Measurements from ENCODE around the gene NUAK2. TPM values are rescaled to one million over a fixed set of nuclear protein-coding genes. Genes with fewer than 3 reads are reported as not detected.

NUAK2 gene
- total and polyA plus RNA-seq, 2 of the 8 experiments (the other 6 are each of a cell fraction or from before 2014, with no cell fraction given): 9.4 to 12.9 TPM

DNA sequence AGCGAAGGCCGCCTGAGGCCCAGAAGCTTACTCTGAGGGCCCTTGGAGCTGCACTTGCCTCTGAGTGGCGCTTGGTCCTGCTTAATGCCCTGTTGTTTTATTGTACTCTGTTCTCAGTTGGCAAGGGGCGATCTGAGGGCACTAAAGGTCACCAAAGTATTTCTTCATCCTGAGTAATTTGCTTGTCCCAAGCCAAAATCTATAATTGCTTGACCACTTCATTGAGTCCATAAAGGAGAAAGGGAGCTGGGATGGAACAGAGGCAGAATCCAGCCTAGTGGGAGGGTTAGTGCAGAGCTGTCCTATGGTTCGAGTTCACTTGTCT, 376 bp upstream of the NUAK2 start:
- Histone ChIP-seq H4K91ac (replicated peaks; ENCODE audit: insufficient read length, low read length) (no peak overlapping the region), H3K27me3 (replicated peaks in 1 of 4; ENCODE audit: control insufficient read depth in 3 of 4, extremely low read depth in 1 of 4, insufficient read depth in 3 of 4, low read length in 3 of 4) (no peaks in the 10 kb centered on the region), H4K5ac (ENCODE audit: insufficient read length, low read depth, low read length) (no peak overlapping the region), H2BK120ac (replicated peaks; ENCODE audit: low read depth, low read length) (no peak overlapping the region), H2AFZ (ENCODE audit: low read length) (no peak overlapping the region), H4K8ac (ENCODE audit: extremely low read depth, insufficient read depth, low read length) (no peak overlapping the region), H2BK5ac (ENCODE audit: low read depth, low read length) (no peak overlapping the region), H3K4me1 (replicated peaks in 1 of 4; ENCODE audit: control insufficient read depth in 3 of 4, insufficient read depth in 4 of 4, low read length in 3 of 4) (peaks cover 22 to 36% (median 27%) of the 10 kb centered on the region in 4 experiments), H2AK5ac (ENCODE audit: low read depth, low read length) (no peak overlapping the region; the same call in 1 of the 2 replicates), H4K20me1 (replicated peaks in 1 of 2; ENCODE audit: control insufficient read depth in 1 of 2, insufficient read depth in 2 of 2, low read length in 2 of 2) (peaks cover 8 to 23% of the 10 kb centered on the region in 2 experiments), H2BK12ac (ENCODE audit: low read depth, low read length) (0 out of 2 replicates have a peak overlapping the region, but pooled peaks have one; percentile 78), H3K23me2 (ENCODE audit: low read depth, low read length) (peaks cover 8% of the 10 kb centered on the region), H2BK20ac (ENCODE audit: low read length) (peak overlapping the region; percentile 6; the same call in 1 of the 2 replicates), H3K9me3 (ENCODE audit: insufficient read depth in 2 of 2, low read depth in 1 of 2, low read length in 1 of 2) (no peaks in the 10 kb centered on the region), H3K56ac (replicated peaks; ENCODE audit: insufficient read length, low read depth, low read length) (no peak overlapping the region), H3K79me1 (ENCODE audit: low read depth, low read length) (peaks cover 26% of the 10 kb centered on the region), H3K4me3 (ENCODE audit: extremely low read depth in 1 of 4, insufficient read depth in 2 of 4, low read depth in 3 of 4, low read length in 4 of 4) (peak overlapping the region in 1 of 4 experiments; percentile 93; a peak in 2 of 8 replicates), H2BK15ac (ENCODE audit: low read length) (peak overlapping the region; percentile 90; the same call in 1 of the 2 replicates), H3K4ac (replicated peaks; ENCODE audit: insufficient read length, low read depth, low read length) (no peak overlapping the region), H3K23ac (ENCODE audit: insufficient read length) (no peak overlapping the region), H3K18ac (ENCODE audit: extremely low read depth, low read length) (peak overlapping the region; percentile 85; the same call in 1 of the 2 replicates), H3K9ac (replicated peaks in 1 of 4; ENCODE audit: extremely low read depth in 1 of 4, low read depth in 3 of 4, low read length in 3 of 4) (no peak overlapping the region; a peak in 1 of 7 replicates), H3K4me2 (ENCODE audit: insufficient read depth in 1 of 2, low read depth in 2 of 2, low read length in 2 of 2) (peak overlapping the region in 1 of 2 experiments; percentile 65; a peak in 2 of 4 replicates), H3K27ac (ENCODE audit: low read depth, low read length) (no peak overlapping the region), H3K36me3 (ENCODE audit: control insufficient read depth in 2 of 4, insufficient read depth in 4 of 4, low read length in 3 of 4) (peaks cover 0 to 4% (median 0%) of the 10 kb centered on the region in 4 experiments; a peak in 2 of 8 replicates), H3K79me2 (ENCODE audit: control insufficient read depth in 1 of 2, insufficient read depth in 2 of 2, low read length in 2 of 2) (peaks cover 20 to 40% of the 10 kb centered on the region in 2 experiments), H3K14ac (ENCODE audit: insufficient read length) (no peak overlapping the region)
- WGBS, 2 experiments (ENCODE audit: extremely low coverage in 1 of 2, insufficient coverage in 1 of 2, insufficient read length in 1 of 2, insufficient replicate concordance in 2 of 2, low coverage in 1 of 2, low lambda C conversion rate in 2 of 2, missing lambda C conversion rate in 1 of 2): 28% methylated on average over 5 of the region's 5 CpGs; no CpG with 5 or more reads in 1 of the 2 experiments
- POLR2A ChIA-PET (ENCODE audit: partially characterized antibody): interaction anchor here (0.5 to 11.0 kb wide), 20 partner anchors 8 to 1241 kb away, joined by 3 to 134 read pairs (median 5); no protein-coding TSS in a partner anchor
- CTCF ChIA-PET (ENCODE audit: partially characterized antibody): interaction anchor here (1.2 to 67.1 kb wide), 9 partner anchors 9 to 260 kb away, joined by 3 to 2424 read pairs (median 9); partner anchors contain the start of gene TMCC2
- TF ChIP-seq HDAC6 (IDR thresholded peaks at IDR 0.05; ENCODE audit: low read depth, low read length) (no peak), RAD21 (IDR thresholded peaks at IDR 0.05 in 1 of 2, conservative IDR thresholded peaks at IDR 0.05 in 1 of 2; ENCODE audit: low read depth in 2 of 2, low read length in 2 of 2) (no peak)
- DNase-seq (ENCODE audit: low read depth in 1 of 2, low spot score in 2 of 2) (no peak), FAIRE-seq (no peak)
